HEK293 (cell line): ENCODE data around the gene TM9SF3.

Source experiments
- FEZF1 ChIP-seq: fragments of 450-650 bp; formaldehyde crosslinking; IDR thresholded peaks from 2 replicates; pipeline ENCODE4 v1.5.1; 2016; ENCODE audit warnings: missing biosample characterization, missing genetic modification characterization
- HOXD13 ChIP-seq: sonication (generic); formaldehyde crosslinking; IDR thresholded peaks from 2 replicates; pipeline ENCODE4 v1.8.0; 2022; ENCODE audit warnings: missing genetic modification reagents, borderline replicate concordance
- PRDM6 ChIP-seq: fragments of 450-650 bp; formaldehyde crosslinking; IDR thresholded peaks from 2 replicates; pipeline ENCODE4 v1.5.1; 2017; ENCODE audit warnings: missing biosample characterization, missing genetic modification characterization
- RBAK ChIP-seq: fragments of 450-650 bp; formaldehyde crosslinking; IDR thresholded peaks from 2 replicates; pipeline ENCODE4 v1.5.1; 2016; ENCODE audit warnings: missing biosample characterization, missing genetic modification characterization
- WT1 ChIP-seq: fragments of 450-650 bp; formaldehyde crosslinking; IDR thresholded peaks from 2 replicates; pipeline ENCODE4 v1.5.1; 2016; ENCODE audit warnings: missing biosample characterization, missing genetic modification characterization
- ZBTB17 ChIP-seq: fragments of 450-650 bp; formaldehyde crosslinking; IDR thresholded peaks from 2 replicates; pipeline ENCODE4 v1.5.1; 2016; ENCODE audit warnings: missing biosample characterization, missing genetic modification characterization
- ZBTB48 ChIP-seq: fragments of 450-650 bp; formaldehyde crosslinking; IDR thresholded peaks from 2 replicates; pipeline ENCODE4 v1.5.1; 2016; ENCODE audit warnings: missing biosample characterization, missing genetic modification characterization
- ZFP41 ChIP-seq: fragments of 450-650 bp; formaldehyde crosslinking; IDR thresholded peaks from 2 replicates; pipeline ENCODE4 v1.5.1; 2016; ENCODE audit warnings: missing biosample characterization, missing genetic modification characterization, borderline replicate concordance
- ZNF112 ChIP-seq: fragments of 450-650 bp; formaldehyde crosslinking; IDR thresholded peaks from 2 replicates; pipeline ENCODE4 v1.5.0; 2017; ENCODE audit warnings: missing biosample characterization, missing genetic modification characterization
- ZNF146 ChIP-seq: fragments of 450-650 bp; formaldehyde crosslinking; IDR thresholded peaks from 2 replicates; pipeline ENCODE4 v1.5.1; 2016; ENCODE audit warnings: missing biosample characterization, missing genetic modification characterization
- ZNF155 ChIP-seq: fragments of 450-650 bp; formaldehyde crosslinking; IDR thresholded peaks from 2 replicates; pipeline ENCODE4 v1.5.1; 2016; ENCODE audit warnings: missing biosample characterization, missing genetic modification characterization
- ZNF19 ChIP-seq: fragments of 450-650 bp; formaldehyde crosslinking; IDR thresholded peaks from 2 replicates; pipeline ENCODE4; 2016; ENCODE audit warnings: missing biosample characterization, missing genetic modification characterization, low read depth
- ZNF214 ChIP-seq: fragments of 450-650 bp; formaldehyde crosslinking; IDR thresholded peaks from 2 replicates; pipeline ENCODE4 v1.5.1; 2017; ENCODE audit warnings: missing biosample characterization, mild to moderate bottlenecking, missing genetic modification characterization, borderline replicate concordance
- ZNF239 ChIP-seq: fragments of 450-650 bp; formaldehyde crosslinking; IDR thresholded peaks from 2 replicates; pipeline ENCODE4 v1.5.1; 2016; ENCODE audit warnings: missing biosample characterization, missing genetic modification characterization
- ZNF341 ChIP-seq: fragments of 450-650 bp; formaldehyde crosslinking; IDR thresholded peaks from 2 replicates; pipeline ENCODE4; 2016; ENCODE audit warnings: low read depth, missing biosample characterization, missing genetic modification characterization
- ZNF362 ChIP-seq: fragments of 450-650 bp; formaldehyde crosslinking; IDR thresholded peaks from 2 replicates; pipeline ENCODE4 v1.5.1; 2016; ENCODE audit warnings: missing biosample characterization, missing genetic modification characterization
- ZNF48 ChIP-seq: fragments of 450-650 bp; formaldehyde crosslinking; IDR thresholded peaks from 2 replicates; pipeline ENCODE4 v1.5.1; 2016; ENCODE audit warnings: missing biosample characterization, missing genetic modification characterization
- ZNF514 ChIP-seq: fragments of 450-650 bp; formaldehyde crosslinking; IDR thresholded peaks from 2 replicates; pipeline ENCODE4 v1.5.1; 2016; ENCODE audit warnings: missing biosample characterization, missing genetic modification characterization
- ZNF530 ChIP-seq: fragments of 450-650 bp; formaldehyde crosslinking; IDR thresholded peaks from 2 replicates; pipeline ENCODE4 v1.5.1; 2016; ENCODE audit warnings: low read depth, missing biosample characterization, missing genetic modification characterization
- ZNF561 ChIP-seq: fragments of 450-650 bp; IDR thresholded peaks from 2 replicates; pipeline ENCODE4 v1.5.1; 2018; ENCODE audit warnings: missing biosample characterization, missing genetic modification characterization, borderline replicate concordance
- ZNF571 ChIP-seq: fragments of 450-650 bp; formaldehyde crosslinking; IDR thresholded peaks from 2 replicates; pipeline ENCODE4 v1.5.0; 2017; ENCODE audit warnings: missing biosample characterization, missing genetic modification characterization
- ZNF596 ChIP-seq: fragments of 450-650 bp; IDR thresholded peaks from 2 replicates; pipeline ENCODE4 v1.5.0; 2018; ENCODE audit warnings: missing biosample characterization, mild to moderate bottlenecking, missing genetic modification characterization, moderate library complexity
- ZNF654 ChIP-seq: fragments of 450-650 bp; formaldehyde crosslinking; IDR thresholded peaks from 2 replicates; pipeline ENCODE4 v1.5.1; 2016; ENCODE audit warnings: low read depth, missing biosample characterization, missing genetic modification characterization
- ZNF658 ChIP-seq: fragments of 450-650 bp; formaldehyde crosslinking; IDR thresholded peaks from 2 replicates; pipeline ENCODE4; 2016; ENCODE audit warnings: missing biosample characterization, missing genetic modification characterization
- ZNF670 ChIP-seq: fragments of 450-650 bp; formaldehyde crosslinking; IDR thresholded peaks from 2 replicates; pipeline ENCODE4 v1.5.1; 2016; ENCODE audit warnings: missing biosample characterization, missing genetic modification characterization, low read depth
- ZNF692 ChIP-seq: fragments of 450-650 bp; formaldehyde crosslinking; IDR thresholded peaks from 2 replicates; pipeline ENCODE4 v1.5.1; 2016; ENCODE audit warnings: missing biosample characterization, missing genetic modification characterization
- ZNF777 ChIP-seq: fragments of 450-650 bp; formaldehyde crosslinking; IDR thresholded peaks from 2 replicates; pipeline ENCODE4 v1.5.1; 2017; ENCODE audit warnings: missing biosample characterization, missing genetic modification characterization, borderline replicate concordance
- TF ChIP-seq, protein P1 (sequence below): fragments of 450-650 bp; formaldehyde crosslinking; IDR thresholded peaks from 2 replicates; pipeline ENCODE4 v1.5.1; 2016; ENCODE audit warnings: missing biosample characterization, missing genetic modification characterization
- TF ChIP-seq, protein P2 (sequence below): fragments of 450-650 bp; formaldehyde crosslinking; IDR thresholded peaks from 2 replicates; pipeline ENCODE4 v1.5.1; 2016; ENCODE audit warnings: missing biosample characterization, missing genetic modification characterization
- TF ChIP-seq, protein P3 (sequence below): fragments of 450-650 bp; formaldehyde crosslinking; IDR thresholded peaks from 2 replicates; pipeline ENCODE4 v1.5.1; 2016; ENCODE audit warnings: missing biosample characterization, missing genetic modification characterization

Gene TM9SF3

GRCh38 chr10:96513698-96514561 lies 72.9 kb downstream of the TM9SF3 start, which contains the start of gene TLL2 (continued):
- TF ChIP-seq ZNF777 (tag by site-specific recombination), result no peak
- TF ChIP-seq, protein P1, sequence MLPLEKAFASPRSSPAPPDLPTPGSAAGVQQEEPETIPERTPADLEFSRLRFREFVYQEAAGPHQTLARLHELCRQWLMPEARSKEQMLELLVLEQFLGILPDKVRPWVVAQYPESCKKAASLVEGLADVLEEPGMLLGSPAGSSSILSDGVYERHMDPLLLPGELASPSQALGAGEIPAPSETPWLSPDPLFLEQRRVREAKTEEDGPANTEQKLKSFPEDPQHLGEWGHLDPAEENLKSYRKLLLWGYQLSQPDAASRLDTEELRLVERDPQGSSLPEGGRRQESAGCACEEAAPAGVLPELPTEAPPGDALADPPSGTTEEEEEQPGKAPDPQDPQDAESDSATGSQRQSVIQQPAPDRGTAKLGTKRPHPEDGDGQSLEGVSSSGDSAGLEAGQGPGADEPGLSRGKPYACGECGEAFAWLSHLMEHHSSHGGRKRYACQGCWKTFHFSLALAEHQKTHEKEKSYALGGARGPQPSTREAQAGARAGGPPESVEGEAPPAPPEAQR (tag by site-specific recombination), result no peak
- TF ChIP-seq, protein P2, sequence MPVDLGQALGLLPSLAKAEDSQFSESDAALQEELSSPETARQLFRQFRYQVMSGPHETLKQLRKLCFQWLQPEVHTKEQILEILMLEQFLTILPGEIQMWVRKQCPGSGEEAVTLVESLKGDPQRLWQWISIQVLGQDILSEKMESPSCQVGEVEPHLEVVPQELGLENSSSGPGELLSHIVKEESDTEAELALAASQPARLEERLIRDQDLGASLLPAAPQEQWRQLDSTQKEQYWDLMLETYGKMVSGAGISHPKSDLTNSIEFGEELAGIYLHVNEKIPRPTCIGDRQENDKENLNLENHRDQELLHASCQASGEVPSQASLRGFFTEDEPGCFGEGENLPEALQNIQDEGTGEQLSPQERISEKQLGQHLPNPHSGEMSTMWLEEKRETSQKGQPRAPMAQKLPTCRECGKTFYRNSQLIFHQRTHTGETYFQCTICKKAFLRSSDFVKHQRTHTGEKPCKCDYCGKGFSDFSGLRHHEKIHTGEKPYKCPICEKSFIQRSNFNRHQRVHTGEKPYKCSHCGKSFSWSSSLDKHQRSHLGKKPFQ (tag by site-specific recombination), result no peak
- no peak for TF ChIP-seq ZNF214 (tag by site-specific recombination)
- no peak for TF ChIP-seq ZBTB48 (tag by site-specific recombination)
- TF ChIP-seq ZNF146 (tag by site-specific recombination), result no peak
- no peak for TF ChIP-seq ZNF19
- TF ChIP-seq ZBTB17 (tag by site-specific recombination), result peak; percentile 99
- TF ChIP-seq ZFP41 (tag by site-specific recombination), result no peak
- peak; percentile 45 for TF ChIP-seq ZNF561
- no peak for TF ChIP-seq RBAK (tag by site-specific recombination)
- TF ChIP-seq ZNF239 (tag by site-specific recombination), result no peak
- peak; percentile 100 for TF ChIP-seq ZNF341 (tag by site-specific recombination)
- no peak for TF ChIP-seq HOXD13 (CRISPR knock-in tag)
- TF ChIP-seq WT1, result no peak
- TF ChIP-seq ZNF530 (tag by site-specific recombination), result no peak
- no peak for TF ChIP-seq ZNF112 (tag by site-specific recombination)
- no peak for TF ChIP-seq ZNF48 (tag by site-specific recombination)
- 0 out of 2 replicates have a peak, but pooled peaks have one; percentile 62 for TF ChIP-seq ZNF692 (tag by site-specific recombination)
- no peak for TF ChIP-seq ZNF658 (tag by site-specific recombination)
- TF ChIP-seq ZNF514 (tag by site-specific recombination), result no peak
- TF ChIP-seq ZNF155 (tag by site-specific recombination), result no peak
- TF ChIP-seq ZNF670 (tag by site-specific recombination), result no peak
- TF ChIP-seq ZNF571 (tag by site-specific recombination), result no peak
- no peak for TF ChIP-seq ZNF596
- TF ChIP-seq ZNF362 (tag by site-specific recombination), result peak; percentile 59; the same call in 1 of the 2 replicates
- TF ChIP-seq ZNF654 (tag by site-specific recombination), result no peak
- no peak for TF ChIP-seq PRDM6 (tag by site-specific recombination)
- no peak for TF ChIP-seq FEZF1
- TF ChIP-seq, protein P3, sequence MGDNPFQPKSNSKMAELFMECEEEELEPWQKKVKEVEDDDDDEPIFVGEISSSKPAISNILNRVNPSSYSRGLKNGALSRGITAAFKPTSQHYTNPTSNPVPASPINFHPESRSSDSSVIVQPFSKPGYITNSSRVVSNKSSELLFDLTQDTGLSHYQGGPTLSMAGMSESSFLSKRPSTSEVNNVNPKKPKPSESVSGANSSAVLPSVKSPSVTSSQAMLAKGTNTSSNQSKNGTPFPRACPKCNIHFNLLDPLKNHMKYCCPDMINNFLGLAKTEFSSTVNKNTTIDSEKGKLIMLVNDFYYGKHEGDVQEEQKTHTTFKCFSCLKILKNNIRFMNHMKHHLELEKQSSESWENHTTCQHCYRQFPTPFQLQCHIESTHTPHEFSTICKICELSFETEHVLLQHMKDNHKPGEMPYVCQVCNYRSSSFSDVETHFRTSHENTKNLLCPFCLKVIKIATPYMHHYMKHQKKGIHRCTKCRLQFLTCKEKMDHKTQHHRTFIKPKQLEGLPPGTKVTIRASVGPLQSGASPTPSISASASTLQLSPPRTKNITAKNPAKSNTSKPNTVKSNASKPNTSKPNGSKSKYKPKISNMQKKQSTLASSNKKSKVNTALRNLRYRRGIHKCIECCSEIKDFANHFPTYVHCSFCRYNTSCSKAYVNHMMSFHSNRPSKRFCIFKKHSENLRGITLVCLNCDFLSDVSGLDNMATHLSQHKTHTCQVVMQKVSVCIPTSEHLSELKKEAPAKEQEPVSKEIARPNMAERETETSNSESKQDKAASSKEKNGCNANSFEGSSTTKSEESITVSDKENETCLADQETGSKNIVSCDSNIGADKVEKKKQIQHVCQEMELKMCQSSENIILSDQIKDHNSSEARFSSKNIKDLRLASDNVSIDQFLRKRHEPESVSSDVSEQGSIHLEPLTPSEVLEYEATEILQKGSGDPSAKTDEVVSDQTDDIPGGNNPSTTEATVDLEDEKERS, result no peak
